GM12872 (cell line): ENCODE data around the gene CFAP410.

Experiments used
- TF ChIP-seq, protein P1 (sequence below): IDR thresholded peaks from 3 replicates; pipeline ENCODE4 v1.5.1; 2011; ENCODE audit warnings: low read depth, mild to moderate bottlenecking, low read length, moderate library complexity; ENCODE audit not compliant: insufficient read depth

Gene CFAP410

DNA sequence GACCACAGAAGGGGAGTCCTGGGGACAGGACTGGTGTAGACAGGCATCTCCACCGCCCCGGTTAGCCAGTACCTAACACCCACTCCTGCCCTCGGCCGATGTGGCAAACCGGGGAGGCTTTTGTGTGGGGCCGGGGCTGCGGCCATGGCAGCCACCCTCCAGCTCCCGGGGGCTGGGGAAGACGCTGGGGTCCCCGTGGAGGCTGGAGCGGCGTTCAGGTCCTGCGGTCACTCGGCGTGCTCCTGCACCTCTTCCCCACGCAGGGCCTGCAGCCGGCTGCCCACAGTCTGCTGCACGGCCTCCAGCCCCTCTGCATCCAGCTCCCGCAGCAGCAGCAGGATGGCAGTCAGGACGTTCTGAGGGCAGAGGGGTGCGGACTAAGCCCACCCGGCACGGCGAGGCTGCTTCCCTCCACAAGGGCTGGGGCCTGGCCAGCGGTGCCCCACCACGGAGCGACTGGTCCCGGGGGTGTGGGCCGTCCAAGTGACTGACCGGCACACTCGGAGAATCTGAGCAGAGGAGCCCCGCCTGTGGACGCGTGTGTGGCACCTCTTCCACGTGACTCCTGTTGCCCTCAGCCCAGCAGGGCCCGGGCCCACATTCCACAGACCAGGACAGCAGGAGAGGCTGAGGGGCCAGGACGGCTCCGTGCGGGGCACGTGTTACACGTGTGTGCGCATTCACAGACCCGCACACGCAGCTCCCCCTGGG, 9.1 kb downstream of the CFAP410 start:
- TF ChIP-seq, protein P1, sequence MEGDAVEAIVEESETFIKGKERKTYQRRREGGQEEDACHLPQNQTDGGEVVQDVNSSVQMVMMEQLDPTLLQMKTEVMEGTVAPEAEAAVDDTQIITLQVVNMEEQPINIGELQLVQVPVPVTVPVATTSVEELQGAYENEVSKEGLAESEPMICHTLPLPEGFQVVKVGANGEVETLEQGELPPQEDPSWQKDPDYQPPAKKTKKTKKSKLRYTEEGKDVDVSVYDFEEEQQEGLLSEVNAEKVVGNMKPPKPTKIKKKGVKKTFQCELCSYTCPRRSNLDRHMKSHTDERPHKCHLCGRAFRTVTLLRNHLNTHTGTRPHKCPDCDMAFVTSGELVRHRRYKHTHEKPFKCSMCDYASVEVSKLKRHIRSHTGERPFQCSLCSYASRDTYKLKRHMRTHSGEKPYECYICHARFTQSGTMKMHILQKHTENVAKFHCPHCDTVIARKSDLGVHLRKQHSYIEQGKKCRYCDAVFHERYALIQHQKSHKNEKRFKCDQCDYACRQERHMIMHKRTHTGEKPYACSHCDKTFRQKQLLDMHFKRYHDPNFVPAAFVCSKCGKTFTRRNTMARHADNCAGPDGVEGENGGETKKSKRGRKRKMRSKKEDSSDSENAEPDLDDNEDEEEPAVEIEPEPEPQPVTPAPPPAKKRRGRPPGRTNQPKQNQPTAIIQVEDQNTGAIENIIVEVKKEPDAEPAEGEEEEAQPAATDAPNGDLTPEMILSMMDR, result no peak

DNA sequence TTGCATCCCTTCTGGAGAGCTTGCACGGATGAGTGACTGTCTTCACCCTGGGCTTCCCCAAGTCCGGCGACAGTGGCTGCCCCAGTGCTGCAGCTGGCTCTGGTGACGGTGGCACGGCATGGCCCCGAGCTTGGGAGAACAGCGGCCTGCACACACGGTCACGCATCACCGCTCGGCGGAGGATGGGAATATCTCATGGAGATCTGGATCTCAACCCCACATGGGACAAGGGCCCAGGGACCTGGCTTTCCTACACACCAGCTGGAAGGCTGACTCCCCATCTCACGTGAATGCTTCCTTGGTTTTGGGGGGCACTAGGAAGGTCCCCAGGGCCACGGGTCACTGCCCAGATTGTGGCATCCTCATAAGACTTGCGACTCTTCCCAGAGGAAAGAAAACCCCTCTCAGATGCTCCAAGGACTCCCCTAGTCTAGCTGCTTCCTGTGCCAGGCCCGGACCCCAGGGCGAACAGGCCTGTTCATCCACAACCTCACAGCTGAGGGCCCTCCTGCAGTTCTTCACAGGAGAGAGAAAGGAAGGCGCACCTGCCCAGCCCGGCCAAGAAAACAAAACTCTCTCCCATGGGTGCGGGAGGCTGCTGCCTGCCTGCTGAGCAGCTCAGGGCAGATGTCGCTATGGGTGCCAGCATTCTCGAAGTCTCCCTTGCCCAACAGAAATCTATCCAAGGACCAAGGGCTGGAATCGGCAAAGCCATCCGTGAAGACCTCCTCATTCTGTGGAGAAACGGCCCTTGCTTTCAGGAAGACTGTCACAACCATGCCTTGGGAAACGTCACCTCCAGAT, 9.9 kb downstream of the CFAP410 start:
- TF ChIP-seq, protein P1, result no peak

DNA sequence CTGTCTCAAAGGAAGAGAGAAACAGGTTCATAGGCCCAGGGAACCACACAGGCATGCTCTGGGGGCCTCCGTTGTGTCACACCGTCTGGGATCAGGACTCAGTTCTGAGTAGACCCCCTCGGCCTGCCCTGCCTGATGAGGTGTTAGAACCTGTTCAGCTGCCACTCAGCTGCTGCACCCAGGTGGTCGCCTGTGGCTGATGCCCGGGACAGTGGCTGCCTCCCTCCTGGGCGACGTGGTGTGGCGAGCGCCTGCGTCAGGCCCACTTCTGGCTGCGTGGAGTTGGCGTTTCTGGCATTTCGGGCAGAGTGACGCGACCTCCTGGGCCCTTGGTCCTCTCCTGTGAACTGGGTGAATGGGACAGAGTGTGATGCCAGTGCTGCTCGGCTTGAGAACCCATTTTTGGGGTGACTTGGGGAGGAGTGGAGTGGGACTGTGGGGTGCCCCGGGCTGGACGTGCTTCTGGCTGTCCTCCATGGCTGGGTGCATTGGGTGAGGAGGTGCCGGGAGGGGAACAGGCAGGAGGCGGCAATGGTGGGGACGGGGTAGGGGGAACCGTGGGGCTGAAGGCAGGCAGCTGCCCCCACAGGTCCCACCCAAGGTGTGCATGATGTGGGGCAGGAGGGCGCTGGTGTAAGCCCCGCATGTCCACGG, 10.8 kb downstream of the CFAP410 start:
- TF ChIP-seq, protein P1, result no peak

DNA sequence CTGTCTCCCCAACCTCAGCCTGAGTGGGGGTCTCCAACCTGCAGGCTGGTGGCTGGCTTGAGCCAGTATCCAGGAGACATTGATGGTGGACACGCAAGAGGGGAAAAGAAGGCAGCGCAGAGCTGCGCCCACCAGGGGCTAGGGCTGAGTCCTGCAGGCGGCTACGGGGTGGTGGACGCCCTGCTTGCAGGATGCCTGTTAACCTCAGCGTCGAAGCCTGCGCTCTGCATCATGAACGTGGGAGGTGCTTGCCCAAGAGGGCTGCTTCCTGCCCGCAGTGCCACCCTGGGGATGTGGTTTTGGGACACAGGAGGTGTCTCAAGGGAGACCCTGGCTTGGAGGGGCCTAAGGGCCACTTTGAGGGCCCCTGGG, 11.6 kb downstream of the CFAP410 start:
- TF ChIP-seq, protein P1, result no peak

DNA sequence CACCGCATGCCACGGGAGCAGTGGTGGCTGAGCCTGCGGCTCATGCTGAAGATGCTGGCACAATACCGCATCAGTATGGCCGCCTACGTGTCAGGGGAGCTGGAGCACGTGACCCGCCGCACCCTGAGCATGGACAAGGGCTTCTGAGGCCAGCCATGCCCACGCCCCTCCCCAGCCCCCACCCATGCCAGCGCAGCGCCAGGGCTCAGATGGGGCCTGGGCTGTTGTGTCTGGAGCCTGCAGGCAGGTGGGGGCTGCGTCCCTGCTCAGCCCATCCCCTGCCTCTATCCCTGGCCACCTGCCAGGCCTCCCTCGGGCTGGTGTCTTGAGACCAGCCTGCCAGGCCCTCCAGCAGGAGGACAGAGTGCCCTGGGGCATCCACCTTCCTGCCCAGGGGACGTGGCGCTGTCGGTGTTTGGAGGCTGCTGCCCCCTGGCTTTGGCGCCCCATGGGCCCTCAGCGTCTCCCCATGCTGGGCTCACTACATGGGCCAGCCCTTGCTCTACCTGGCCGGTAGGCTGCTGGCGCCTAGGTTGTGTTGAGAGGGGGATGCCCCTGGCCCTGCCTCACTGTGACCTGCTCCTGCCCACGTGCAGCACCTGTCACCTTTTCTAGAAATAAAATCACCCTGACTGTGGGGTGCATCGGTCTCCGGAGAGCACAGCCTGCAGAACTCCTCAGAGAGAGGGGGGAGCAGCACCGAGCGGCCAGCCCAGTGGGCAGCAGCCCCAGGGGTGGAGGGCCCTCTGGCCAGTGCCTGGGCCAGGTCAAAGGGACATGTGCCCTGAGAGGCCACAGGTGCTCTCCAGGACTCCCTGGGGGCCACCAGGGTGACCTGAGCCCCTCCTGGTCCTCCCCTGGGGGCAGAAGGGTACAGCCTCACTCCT, 12.2 kb downstream of the CFAP410 start:
- TF ChIP-seq, protein P1, result no peak

DNA sequence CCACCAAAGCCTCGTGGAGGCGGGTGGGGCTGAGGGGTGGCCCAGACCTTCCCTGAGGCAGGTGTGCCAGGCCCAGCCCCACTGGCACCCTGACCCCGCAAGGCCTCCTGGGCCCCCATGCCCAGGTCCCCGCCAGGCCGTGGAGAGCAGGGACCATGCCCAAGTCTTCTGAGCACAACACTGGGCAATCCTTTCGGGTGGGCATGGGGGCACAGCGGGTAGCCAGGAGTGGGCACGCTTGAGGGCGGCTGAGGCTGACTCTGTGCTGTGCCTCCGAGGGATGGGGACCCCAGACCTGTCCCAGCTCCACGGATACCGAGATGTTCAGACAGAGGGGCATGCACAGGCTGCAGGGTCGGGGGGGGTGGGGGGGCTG, 12.9 kb downstream of the CFAP410 start:
- TF ChIP-seq, protein P1, result no peak
